GM23338 (cell line): ENCODE data around the gene LLGL2. TPM values are rescaled to one million over a fixed set of nuclear protein-coding genes. Genes with fewer than 3 reads are reported as not detected.
"Not testable (repeated sequence)": the region's sequence is repeated elsewhere in the genome, so short reads cannot be mapped to it uniquely, and the experiment has no call there.

Experiments used
- ATAC-seq: fragments of 200-7000 bp; cut with Tn5 transposase; 3 replicates; pipeline ENCODE4 v1.9.1; 2020
- DNase-seq: peaks from one replicate; pipeline ENCODE4 v3.0.0-alpha.2; 2015; ENCODE audit warnings: low spot score
- H2AFZ ChIP-seq: fragments of 200-600 bp; sonication (generic); 2 replicates; pipeline ENCODE4 v1.8.0; 2016; ENCODE audit warnings: antibody characterized with exemption, mild to moderate bottlenecking, moderate library complexity
- H3F3A ChIP-seq: fragments of 200-600 bp; sonication (generic); replicated peaks from 2 replicates; pipeline ENCODE4 v1.8.0; 2017; ENCODE audit warnings: antibody characterized with exemption, mixed run types, low read depth
- H3K27ac ChIP-seq: fragments of 200-600 bp; sonication (generic); 2 replicates; pipeline ENCODE4 v1.6.1; 2016; ENCODE audit warnings: low read depth
- H3K27me3 ChIP-seq: fragments of 200-600 bp; sonication (generic); 2 replicates; pipeline ENCODE4 v1.8.0; 2016; ENCODE audit warnings: mild to moderate bottlenecking, mixed run types, moderate library complexity; ENCODE audit not compliant: insufficient read depth
- H3K36me3 ChIP-seq: fragments of 200-600 bp; sonication (generic); 2 replicates; pipeline ENCODE4 v1.8.0; 2016; ENCODE audit warnings: mild to moderate bottlenecking; ENCODE audit not compliant: insufficient read depth
- H3K4me1 ChIP-seq: fragments of 200-600 bp; sonication (generic); 2 replicates; pipeline ENCODE4 v1.8.0; 2016; ENCODE audit warnings: mild to moderate bottlenecking, moderate library complexity; ENCODE audit not compliant: insufficient read depth
- H3K4me2 ChIP-seq: fragments of 200-600 bp; sonication (generic); 2 replicates; pipeline ENCODE4 v1.7.1; 2017; ENCODE audit warnings: mixed run types
- H3K4me3 ChIP-seq: fragments of 200-600 bp; sonication (generic); 2 replicates; pipeline ENCODE4 v1.6.1; 2016; ENCODE audit warnings: mixed run types
- H3K79me2 ChIP-seq: fragments of 200-600 bp; sonication (generic); replicated peaks from 2 replicates; pipeline ENCODE4 v1.8.0; 2017; ENCODE audit warnings: mild to moderate bottlenecking; ENCODE audit not compliant: insufficient read depth
- H3K9me2 ChIP-seq: fragments of 200-600 bp; sonication (generic); 2 replicates; pipeline ENCODE4 v1.8.0; 2017; ENCODE audit not compliant: insufficient read depth
- H4K20me1 ChIP-seq: fragments of 200-600 bp; sonication (generic); replicated peaks from 2 replicates; pipeline ENCODE4 v1.8.0; 2017; ENCODE audit warnings: mild to moderate bottlenecking; ENCODE audit not compliant: insufficient read depth
- H3K27ac Mint-ChIP-seq: 2 replicates; pipeline ENCODE4 v1.8.0; 2020; ENCODE audit warnings: inconsistent platforms, mild to moderate bottlenecking, moderate library complexity, mixed read lengths
- H3K27me3 Mint-ChIP-seq: 3 replicates; pipeline ENCODE4 v1.8.0; 2022; ENCODE audit warnings: low read depth, mild to moderate bottlenecking, moderate library complexity, mixed read lengths, inconsistent platforms; ENCODE audit not compliant: insufficient read depth, poor library complexity
- H3K36me3 Mint-ChIP-seq: 3 replicates; pipeline ENCODE4 v1.8.0; 2021; ENCODE audit warnings: low read depth, mild to moderate bottlenecking, inconsistent platforms, moderate library complexity, mixed read lengths
- H3K4me1 Mint-ChIP-seq: 3 replicates; pipeline ENCODE4 v1.8.0; 2020; ENCODE audit warnings: mild to moderate bottlenecking, inconsistent platforms, mixed read lengths
- H3K4me3 Mint-ChIP-seq: 3 replicates; pipeline ENCODE4 v1.8.0; 2021; ENCODE audit warnings: moderate library complexity, mild to moderate bottlenecking, inconsistent platforms, mixed read lengths
- H3K9me3 Mint-ChIP-seq: 3 replicates; pipeline ENCODE4 v1.8.0; 2020; ENCODE audit warnings: moderate library complexity, mild to moderate bottlenecking, inconsistent platforms, mixed read lengths
- STAT1 ChIP-seq: IDR thresholded peaks from one replicate; pipeline ENCODE4 v1.6.1; 2016; ENCODE audit warnings: antibody characterized with exemption; ENCODE audit not compliant: unreplicated experiment
- ZNF331 ChIP-seq: fragments of 250-450 bp; sonication (Bioruptor Pico); IDR thresholded peaks from 2 replicates; pipeline ENCODE4 v1.5.0; 2020; ENCODE audit warnings: low read depth, mild to moderate bottlenecking, moderate library complexity
- polyA plus RNA-seq: library from polyadenylated mRNA; unstranded; fragments of >200 nt; fragmentation: Nextera tagmentation; extraction: Ambion mirVana; gene quantifications from 2 replicates; pipeline ENCODE4 v1.2.1, GENCODE V29; 2016
- total RNA-seq: library from RNA; depleted of rRNA; stranded (reverse); fragments of >200 nt; shearing (Covaris generic); gene quantifications from 2 replicates; pipeline ENCODE4 v1.2.3, GENCODE V29; 2014
- TF ChIP-seq, protein P1 (sequence below), 2 experiments: fragments of 200-600 bp in 1 of 2; sonication (generic) in 1 of 2; conservative IDR thresholded peaks; 2 replicates each; pipeline versions ENCODE4 v1.5.1 to v1.6.1; 2016 to 2017; ENCODE audit warnings: antibody characterized with exemption in 2 of 2, low read depth in 2 of 2, mild to moderate bottlenecking in 2 of 2, moderate library complexity in 1 of 2
- TF ChIP-seq, protein P2 (sequence below): fragments of 250-450 bp; sonication (Bioruptor Pico); IDR thresholded peaks from 2 replicates; pipeline ENCODE4 v1.5.0; 2020; ENCODE audit warnings: mild to moderate bottlenecking, moderate library complexity

LLGL2 gene
- total and polyA plus RNA-seq, 2 experiments from 2014 or later, result 62.5 to 78.5 TPM

DNA sequence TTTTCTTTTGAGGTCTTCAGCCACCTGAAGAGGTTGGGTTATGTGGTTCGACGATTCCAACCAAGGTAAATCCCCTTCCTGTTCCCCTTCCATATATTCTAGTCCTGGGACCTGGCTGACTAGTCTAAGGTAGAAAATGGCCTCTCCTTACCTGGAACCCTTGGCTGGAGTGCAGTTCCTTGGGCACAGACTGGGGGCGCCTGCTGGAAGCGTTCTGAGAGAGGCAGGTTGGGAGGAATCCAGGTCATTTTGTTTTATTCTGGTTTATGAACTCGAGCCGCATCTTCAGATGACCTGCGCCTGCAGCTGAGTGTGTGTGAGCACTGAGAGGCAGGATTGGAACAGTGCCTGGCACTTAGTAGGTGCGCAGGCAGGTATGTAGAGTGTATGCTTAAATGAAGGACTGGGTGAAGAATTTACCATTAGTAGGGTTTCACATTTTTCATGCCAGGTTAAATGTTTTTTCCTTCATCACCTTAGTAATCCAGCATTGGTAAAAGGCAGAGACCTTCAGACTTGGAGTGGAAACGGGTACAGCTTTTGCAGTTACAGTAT, 6.4 kb upstream of the LLGL2 start:
- no peak overlapping the region for H3K4me2 ChIP-seq
- H3K9me2 ChIP-seq, result no peaks in the 10 kb centered on the region
- ATAC-seq (no peak), DNase-seq (peak; percentile 68)
- no peak overlapping the region for H3K27ac ChIP-seq
- H3K79me2 ChIP-seq, result peaks cover 13% of the 10 kb centered on the region
- Mint-ChIP-seq H3K36me3 (peaks cover 43% of the 10 kb centered on the region), H3K4me1 (peaks cover 19% of the 10 kb centered on the region), H3K27me3 (peaks cover 17% of the 10 kb centered on the region), H3K27ac (no peak overlapping the region), H3K4me3 (no peak overlapping the region), H3K9me3 (no peaks in the 10 kb centered on the region; the same call in 2 of the 3 replicates)
- H2AFZ ChIP-seq, result no peak overlapping the region
- H3F3A ChIP-seq, result peaks cover 5% of the 10 kb centered on the region
- no peaks in the 10 kb centered on the region for H3K27me3 ChIP-seq
- H3K4me1 ChIP-seq, result peaks cover 7% of the 10 kb centered on the region; the same call in 1 of the 2 replicates
- H3K36me3 ChIP-seq, result peaks cover 18% of the 10 kb centered on the region
- peaks cover 12% of the 10 kb centered on the region for H4K20me1 ChIP-seq
- H3K4me3 ChIP-seq, result no peak overlapping the region
- TF ChIP-seq, protein P1, sequence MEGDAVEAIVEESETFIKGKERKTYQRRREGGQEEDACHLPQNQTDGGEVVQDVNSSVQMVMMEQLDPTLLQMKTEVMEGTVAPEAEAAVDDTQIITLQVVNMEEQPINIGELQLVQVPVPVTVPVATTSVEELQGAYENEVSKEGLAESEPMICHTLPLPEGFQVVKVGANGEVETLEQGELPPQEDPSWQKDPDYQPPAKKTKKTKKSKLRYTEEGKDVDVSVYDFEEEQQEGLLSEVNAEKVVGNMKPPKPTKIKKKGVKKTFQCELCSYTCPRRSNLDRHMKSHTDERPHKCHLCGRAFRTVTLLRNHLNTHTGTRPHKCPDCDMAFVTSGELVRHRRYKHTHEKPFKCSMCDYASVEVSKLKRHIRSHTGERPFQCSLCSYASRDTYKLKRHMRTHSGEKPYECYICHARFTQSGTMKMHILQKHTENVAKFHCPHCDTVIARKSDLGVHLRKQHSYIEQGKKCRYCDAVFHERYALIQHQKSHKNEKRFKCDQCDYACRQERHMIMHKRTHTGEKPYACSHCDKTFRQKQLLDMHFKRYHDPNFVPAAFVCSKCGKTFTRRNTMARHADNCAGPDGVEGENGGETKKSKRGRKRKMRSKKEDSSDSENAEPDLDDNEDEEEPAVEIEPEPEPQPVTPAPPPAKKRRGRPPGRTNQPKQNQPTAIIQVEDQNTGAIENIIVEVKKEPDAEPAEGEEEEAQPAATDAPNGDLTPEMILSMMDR (conservative IDR thresholded peaks at IDR 0.05; ENCODE audit: low read depth in 2 of 2), result peak; percentile 54 to 57
- TF ChIP-seq ZNF331 (CRISPR knock-in tag), result no peak
- TF ChIP-seq, protein P2, sequence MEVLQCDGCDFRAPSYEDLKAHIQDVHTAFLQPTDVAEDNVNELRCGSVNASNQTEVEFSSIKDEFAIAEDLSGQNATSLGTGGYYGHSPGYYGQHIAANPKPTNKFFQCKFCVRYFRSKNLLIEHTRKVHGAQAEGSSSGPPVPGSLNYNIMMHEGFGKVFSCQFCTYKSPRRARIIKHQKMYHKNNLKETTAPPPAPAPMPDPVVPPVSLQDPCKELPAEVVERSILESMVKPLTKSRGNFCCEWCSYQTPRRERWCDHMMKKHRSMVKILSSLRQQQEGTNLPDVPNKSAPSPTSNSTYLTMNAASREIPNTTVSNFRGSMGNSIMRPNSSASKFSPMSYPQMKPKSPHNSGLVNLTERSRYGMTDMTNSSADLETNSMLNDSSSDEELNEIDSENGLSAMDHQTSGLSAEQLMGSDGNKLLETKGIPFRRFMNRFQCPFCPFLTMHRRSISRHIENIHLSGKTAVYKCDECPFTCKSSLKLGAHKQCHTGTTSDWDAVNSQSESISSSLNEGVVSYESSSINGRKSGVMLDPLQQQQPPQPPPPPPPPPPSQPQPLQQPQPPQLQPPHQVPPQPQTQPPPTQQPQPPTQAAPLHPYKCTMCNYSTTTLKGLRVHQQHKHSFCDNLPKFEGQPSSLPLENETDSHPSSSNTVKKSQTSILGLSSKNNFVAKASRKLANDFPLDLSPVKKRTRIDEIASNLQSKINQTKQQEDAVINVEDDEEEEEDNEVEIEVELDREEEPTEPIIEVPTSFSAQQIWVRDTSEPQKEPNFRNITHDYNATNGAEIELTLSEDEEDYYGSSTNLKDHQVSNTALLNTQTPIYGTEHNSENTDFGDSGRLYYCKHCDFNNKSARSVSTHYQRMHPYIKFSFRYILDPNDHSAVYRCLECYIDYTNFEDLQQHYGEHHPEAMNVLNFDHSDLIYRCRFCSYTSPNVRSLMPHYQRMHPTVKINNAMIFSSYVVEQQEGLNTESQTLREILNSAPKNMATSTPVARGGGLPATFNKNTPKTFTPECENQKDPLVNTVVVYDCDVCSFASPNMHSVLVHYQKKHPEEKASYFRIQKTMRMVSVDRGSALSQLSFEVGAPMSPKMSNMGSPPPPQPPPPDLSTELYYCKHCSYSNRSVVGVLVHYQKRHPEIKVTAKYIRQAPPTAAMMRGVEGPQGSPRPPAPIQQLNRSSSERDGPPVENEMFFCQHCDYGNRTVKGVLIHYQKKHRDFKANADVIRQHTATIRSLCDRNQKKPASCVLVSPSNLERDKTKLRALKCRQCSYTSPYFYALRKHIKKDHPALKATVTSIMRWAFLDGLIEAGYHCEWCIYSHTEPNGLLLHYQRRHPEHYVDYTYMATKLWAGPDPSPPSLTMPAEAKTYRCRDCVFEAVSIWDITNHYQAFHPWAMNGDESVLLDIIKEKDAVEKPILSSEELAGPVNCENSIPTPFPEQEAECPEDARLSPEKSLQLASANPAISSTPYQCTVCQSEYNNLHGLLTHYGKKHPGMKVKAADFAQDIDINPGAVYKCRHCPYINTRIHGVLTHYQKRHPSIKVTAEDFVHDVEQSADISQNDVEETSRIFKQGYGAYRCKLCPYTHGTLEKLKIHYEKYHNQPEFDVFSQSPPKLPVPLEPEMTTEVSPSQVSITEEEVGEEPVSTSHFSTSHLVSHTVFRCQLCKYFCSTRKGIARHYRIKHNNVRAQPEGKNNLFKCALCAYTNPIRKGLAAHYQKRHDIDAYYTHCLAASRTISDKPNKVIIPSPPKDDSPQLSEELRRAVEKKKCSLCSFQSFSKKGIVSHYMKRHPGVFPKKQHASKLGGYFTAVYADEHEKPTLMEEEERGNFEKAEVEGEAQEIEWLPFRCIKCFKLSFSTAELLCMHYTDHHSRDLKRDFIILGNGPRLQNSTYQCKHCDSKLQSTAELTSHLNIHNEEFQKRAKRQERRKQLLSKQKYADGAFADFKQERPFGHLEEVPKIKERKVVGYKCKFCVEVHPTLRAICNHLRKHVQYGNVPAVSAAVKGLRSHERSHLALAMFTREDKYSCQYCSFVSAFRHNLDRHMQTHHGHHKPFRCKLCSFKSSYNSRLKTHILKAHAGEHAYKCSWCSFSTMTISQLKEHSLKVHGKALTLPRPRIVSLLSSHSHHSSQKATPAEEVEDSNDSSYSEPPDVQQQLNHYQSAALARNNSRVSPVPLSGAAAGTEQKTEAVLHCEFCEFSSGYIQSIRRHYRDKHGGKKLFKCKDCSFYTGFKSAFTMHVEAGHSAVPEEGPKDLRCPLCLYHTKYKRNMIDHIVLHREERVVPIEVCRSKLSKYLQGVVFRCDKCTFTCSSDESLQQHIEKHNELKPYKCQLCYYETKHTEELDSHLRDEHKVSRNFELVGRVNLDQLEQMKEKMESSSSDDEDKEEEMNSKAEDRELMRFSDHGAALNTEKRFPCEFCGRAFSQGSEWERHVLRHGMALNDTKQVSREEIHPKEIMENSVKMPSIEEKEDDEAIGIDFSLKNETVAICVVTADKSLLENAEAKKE (CRISPR knock-in tag), result no peak
- no peak for TF ChIP-seq STAT1

DNA sequence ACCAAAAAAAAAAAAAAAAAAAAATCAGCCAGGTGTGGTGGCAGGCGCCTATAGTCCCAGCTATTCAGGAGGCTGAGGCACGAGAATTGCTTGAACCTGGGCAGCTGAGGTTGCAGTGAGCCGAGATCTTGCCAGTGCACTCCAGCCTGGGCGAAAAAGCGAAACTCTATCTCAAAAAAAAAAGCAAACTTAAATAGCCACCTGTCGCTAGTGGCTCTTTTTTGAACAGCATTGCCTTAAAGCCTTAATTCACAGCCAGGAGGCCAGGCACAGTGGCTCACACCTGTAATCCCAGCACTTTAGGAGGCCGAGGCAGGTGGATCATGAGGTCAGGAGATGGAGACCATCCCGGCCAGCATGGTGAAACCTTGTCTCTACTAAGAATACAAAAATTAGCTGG, 5.1 kb upstream of the LLGL2 start:
- H3K27ac Mint-ChIP-seq, ATAC-seq, H3K4me2 ChIP-seq, H3K4me3 ChIP-seq, H3K27me3 ChIP-seq, H3K27ac ChIP-seq, H3F3A ChIP-seq, DNase-seq, H2AFZ ChIP-seq, H3K4me3 Mint-ChIP-seq, H3K9me2 ChIP-seq, H3K9me3 Mint-ChIP-seq: not testable (repeated sequence)
- Mint-ChIP-seq H3K27me3 (peaks cover 17% of the 10 kb centered on the region), H3K4me1 (peaks cover 24% of the 10 kb centered on the region), H3K36me3 (peaks cover 45% of the 10 kb centered on the region)
- Histone ChIP-seq H3K4me1 (peaks cover 13% of the 10 kb centered on the region; the same call in 1 of the 2 replicates), H3K36me3 (peaks cover 18% of the 10 kb centered on the region), H4K20me1 (peaks cover 12% of the 10 kb centered on the region), H3K79me2 (peaks cover 13% of the 10 kb centered on the region)
